GM19239 (cell line): ENCODE results near the gene IP6K2.
"Not testable (repeated sequence)": the region's sequence is repeated elsewhere in the genome, so short reads cannot be mapped to it uniquely, and the experiment has no call there.

Experiments used
- DNase-seq: peaks from one replicate; pipeline ENCODE4 v3.0.0; 2011; ENCODE audit warnings: low spot score; ENCODE audit not compliant: insufficient read length
- FAIRE-seq: peaks from 2 replicates; lab custom pipeline; 2011; peaks lifted over from hg19 to GRCh38; lab: Jason Lieb, UNC

Gene IP6K2, protein sequence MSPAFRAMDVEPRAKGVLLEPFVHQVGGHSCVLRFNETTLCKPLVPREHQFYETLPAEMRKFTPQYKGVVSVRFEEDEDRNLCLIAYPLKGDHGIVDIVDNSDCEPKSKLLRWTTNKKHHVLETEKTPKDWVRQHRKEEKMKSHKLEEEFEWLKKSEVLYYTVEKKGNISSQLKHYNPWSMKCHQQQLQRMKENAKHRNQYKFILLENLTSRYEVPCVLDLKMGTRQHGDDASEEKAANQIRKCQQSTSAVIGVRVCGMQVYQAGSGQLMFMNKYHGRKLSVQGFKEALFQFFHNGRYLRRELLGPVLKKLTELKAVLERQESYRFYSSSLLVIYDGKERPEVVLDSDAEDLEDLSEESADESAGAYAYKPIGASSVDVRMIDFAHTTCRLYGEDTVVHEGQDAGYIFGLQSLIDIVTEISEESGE

DNA sequence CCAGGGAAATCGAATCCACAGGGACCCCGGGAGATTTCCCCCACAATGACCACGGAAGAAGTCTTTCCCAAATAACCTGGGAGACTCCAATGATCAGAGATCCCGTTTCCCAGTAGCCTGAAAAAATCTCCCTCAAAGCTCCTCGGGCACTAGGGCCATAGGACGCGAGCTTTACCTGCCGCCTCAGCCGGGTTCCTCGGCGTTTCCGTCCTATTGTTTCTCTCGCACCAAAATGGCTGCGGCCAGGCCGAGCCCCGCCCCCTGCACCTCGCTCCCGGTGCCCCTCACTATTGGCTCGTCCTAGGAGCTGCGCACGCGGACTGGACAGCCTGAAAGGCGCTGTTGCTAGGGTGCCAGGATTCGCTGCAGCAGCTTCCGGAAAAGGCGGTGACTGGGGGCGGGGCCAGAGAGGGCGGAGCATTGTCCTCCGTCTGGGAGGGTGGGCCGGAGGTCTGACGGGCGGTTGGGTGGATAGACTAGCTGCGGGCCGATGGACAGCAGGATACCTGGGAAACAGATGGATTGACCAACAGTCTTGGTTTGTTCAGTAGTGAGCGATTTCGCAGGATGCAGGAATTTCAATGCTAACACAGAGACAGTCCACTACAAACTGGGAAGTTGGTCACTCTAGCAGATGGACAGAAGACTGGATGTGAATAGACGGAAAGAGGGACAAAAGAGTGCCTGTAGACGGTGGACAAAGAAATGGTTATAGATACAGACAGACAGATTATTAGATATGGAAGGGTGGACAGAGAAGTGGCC lies at the start of gene IP6K2:
Gene IP6K2, minus strand, starts transcription at position 240 of the 765 bp plus-strand sequence. CDS start 21,930 bp downstream, outside the sequence.
- peak; percentile 97 for FAIRE-seq

DNA sequence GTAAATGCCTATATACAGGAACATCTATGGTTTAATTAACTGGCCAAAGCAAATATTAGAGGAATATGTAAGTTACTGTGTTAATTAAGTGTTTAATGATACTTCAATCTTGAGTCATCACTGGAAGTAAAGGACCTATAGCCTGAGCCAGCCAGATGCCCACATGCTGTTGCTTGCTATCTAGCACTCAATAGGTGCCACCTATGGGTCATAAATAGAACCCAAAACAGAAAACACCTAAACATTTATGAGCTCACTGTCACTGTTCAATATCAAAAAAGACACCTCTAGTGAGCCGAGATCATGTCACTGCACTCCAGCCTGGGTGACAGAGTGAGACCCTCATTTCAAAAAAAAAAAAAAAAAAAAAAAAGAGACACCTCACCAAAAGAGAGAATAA lies 48.4 kb upstream of the IP6K2 start:
- FAIRE-seq (no peak), DNase-seq (no peak)

More for the DNA sequence above, at the start of gene IP6K2:
- DNase-seq = peak; percentile 97

DNA sequence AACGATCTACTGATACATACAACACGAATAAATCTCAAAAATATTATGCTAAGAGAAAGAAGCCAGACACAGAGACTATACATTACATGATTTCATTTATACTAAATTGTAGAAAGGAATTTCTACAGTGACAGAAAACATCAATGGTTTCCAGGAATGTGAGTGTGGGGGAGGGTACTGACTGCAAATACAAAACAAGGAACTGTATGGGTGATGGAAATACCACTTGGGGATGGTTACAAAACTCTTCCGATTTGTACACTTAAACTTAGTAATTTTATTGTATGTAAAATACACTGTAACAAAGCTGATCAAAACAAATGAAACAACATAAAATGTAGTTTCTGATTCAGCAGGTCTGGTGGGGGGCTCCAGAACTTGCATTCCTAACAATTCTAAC lies 45.8 kb upstream of the IP6K2 start:
- FAIRE-seq = no peak
- no peak for DNase-seq

DNA sequence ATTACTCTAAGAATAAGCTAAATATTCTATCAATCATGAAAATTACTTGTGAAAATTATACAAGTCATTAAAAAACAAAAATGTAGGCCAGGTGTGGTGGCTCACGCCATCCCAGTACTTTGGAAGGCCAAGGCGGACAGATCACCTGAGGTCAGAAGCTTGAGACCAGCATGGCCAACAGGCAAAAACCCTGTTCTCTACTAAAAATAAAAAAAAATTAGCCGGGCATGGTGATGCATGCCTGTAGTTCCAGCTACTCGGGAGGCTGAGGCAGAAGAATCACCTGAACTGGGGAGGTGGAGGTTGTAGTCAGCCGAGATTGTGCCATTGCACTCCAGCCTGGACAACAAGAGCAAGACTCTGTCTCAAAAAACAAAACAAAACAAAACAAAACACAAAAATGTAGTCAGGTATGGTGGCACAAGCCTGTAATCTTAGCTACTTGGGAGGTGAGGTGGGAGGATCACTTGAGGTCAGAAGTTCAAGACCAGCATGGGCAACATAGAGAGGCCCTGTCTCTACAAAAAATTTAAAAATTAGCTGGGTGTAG lies 43.0 kb upstream of the IP6K2 start:
- FAIRE-seq, DNase-seq: not testable (repeated sequence)

DNA sequence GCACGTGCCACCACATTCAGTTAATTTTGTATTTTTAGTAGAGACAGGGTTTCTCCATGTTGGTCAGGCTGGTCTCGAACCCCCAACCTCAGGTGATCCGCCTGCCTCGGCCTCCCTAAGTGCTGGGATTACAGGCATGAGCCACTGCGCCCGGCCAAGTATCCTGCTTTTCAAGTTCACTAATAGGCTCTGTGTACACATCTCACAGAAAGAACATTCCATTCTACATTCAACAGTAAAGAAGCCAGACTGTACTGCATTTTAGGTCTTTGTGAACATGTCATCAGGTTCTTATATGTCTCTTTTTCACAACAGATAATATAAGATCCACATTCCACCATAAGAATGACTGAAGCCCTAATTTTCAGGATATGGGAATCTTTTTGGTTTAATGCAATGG lies 42.5 kb upstream of the IP6K2 start:
- not testable (repeated sequence) for FAIRE-seq, DNase-seq

DNA sequence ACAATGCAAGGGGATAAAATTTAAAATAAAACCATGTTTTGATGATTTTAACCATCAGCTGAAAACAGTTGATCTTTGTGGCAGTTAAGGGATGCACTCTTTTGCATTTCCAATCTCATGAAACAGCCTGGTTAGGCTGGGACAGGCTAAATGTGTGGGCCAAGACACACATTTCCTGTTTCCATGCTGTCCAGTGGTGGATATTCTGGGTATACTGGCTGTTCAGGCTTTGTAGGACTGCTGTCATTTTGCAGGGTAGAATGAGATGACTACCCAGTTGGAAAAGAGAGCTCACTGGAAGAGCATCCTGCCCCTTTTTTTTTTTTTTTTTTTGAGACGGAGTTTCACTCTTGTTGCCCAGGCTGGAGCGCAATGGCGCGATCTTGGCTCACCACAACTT lies 42.0 kb upstream of the IP6K2 start:
- no peak for DNase-seq
- FAIRE-seq = no peak

DNA sequence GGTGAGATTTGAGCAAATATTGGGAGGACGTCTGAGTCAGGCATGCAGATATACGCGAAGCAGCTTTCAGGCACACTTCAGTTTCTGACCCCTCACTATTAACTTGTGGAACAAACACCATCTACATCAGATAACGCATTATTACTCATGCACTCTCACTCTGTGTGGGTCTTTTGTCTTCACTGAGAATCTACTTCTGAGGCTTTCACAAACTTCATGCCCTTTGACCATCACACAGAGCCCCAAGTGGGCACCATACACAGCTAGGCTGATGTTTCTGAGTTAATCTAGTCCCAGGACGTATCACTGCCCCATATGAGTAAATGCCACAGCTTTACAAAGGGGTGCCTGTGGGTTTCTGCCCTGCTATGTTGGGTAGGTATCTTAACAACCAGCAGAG lies 39.6 kb upstream of the IP6K2 start:
- no peak for DNase-seq

DNA sequence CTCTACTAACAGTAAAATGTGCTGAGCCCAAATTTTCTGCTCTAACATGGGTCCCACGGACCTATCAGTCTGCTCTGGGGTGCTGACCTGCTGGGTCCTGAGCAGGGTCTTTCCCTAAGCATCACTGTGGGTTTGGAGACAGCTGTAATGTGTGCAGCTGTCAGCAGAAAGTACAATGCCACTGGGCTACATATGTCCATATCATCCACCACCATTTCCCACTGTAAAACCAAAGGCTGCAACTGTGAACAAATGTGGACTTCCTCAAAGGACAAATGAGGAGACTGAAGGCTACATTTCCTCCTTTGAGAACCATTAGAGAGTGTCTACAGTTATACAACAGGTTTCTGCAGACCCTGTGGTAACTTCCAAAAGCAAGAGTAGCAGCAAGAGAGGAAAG lies 33.8 kb upstream of the IP6K2 start:
- no peak for FAIRE-seq
- DNase-seq = no peak

More for the DNA sequence above, 39.6 kb upstream of the IP6K2 start:
- FAIRE-seq = no peak

DNA sequence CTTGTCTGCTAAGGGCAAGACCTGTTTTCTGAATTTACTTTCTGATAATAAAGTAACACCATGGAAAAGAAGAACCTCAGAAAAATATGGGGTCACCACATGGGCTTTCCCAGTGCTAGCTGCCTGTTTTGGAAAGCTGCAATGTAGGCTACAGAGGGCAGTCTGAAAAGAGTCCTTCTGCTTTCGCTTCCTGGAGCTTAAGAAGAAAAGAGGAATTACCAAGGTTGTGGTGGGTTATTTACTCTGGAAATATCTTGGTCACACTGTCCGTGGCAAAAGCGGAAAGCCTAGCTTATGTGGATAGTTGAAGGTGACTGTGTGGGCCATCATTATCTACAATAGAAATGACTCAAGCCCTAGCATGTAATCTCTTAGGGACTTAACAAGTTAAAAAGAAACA lies 31.7 kb upstream of the IP6K2 start:
- DNase-seq = no peak
- no peak for FAIRE-seq

DNA sequence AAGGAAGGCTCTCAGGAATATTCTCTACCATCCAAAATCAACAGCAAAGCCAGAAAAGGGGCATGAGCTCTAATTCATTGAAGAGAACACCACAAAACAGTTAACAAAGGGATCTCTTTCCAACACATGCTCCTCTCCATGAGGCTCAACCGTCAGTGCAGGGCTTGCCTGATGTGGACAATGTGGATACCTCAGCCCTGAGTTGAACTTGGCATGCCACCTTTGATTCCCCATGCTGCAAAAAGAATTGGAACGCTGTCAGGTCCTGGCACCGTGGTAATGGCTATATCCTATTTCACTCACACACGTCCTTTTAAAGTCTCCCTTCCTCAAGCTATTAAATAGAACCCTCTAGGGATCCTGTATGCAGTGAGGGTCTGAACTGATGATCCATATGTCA lies 30.7 kb upstream of the IP6K2 start:
- no peak for DNase-seq

DNA sequence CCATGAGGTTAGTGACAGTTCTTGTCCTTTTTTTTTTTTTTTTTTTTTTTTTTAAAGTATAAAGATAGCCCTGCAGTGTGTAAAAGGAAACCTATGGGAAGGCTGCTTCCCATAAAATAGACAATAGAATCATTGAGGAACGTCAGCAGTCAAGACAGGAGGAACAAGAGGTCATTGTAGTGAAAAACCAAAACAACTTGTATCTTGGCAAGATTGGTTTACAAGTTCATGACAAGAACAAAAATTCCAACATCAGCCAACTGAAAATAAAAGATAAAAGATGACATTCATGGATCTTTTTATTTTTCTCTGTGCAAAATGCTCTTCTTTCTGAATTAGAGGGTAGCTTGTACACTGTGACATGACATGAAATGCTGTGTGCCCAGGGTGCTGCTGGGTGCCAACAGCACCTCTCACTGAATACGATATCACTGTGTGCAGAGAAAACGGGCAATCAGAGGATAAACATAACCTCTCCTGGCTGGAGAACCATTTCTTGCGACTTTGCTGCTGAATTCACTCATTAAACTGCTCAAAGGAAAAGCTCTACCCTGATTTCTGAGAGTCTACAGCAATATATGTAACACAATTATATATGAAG lies 30.1 kb upstream of the IP6K2 start:
- DNase-seq (no peak), FAIRE-seq (no peak)

More for the DNA sequence above, 30.7 kb upstream of the IP6K2 start:
- FAIRE-seq = no peak

DNA sequence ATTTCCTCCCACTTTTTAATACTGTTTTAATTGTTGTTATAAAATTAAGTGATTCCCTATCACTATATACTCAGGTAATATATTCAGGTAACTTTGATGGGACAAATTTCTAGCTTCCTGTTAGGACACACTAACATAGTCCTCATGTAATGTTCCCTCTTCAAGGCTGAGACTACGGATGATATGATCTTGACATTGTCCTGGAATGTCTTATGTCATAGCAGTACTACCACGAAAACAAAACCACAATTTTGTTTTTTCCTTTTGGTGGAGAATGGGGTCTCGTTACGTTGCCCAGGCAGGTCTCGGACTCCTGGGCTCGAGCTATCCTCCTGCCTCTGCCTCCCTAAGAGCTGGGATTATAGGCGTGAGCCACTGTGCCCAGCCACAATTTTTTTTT lies 26.8 kb upstream of the IP6K2 start:
- no peak for DNase-seq
- FAIRE-seq = no peak

DNA sequence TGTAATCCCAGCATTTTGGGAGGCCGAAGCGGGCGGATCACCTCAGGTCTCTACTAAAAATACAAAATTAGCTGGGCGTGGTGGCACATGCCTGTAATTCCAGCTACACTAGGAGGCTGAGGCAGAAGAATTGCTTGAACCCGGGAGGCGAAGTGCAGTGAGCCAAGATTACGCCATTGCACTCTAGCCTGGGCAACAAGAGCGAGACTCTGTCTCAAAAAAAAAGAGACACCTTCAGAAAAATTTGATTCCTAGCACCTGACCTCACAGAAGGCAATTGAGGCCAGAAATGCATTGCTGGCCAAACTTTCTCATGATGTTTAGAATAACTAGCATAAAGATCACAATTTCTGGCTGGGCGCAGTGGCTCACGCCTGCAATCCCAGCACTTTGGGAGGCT lies 24.2 kb upstream of the IP6K2 start:
- not testable (repeated sequence) for FAIRE-seq, DNase-seq

DNA sequence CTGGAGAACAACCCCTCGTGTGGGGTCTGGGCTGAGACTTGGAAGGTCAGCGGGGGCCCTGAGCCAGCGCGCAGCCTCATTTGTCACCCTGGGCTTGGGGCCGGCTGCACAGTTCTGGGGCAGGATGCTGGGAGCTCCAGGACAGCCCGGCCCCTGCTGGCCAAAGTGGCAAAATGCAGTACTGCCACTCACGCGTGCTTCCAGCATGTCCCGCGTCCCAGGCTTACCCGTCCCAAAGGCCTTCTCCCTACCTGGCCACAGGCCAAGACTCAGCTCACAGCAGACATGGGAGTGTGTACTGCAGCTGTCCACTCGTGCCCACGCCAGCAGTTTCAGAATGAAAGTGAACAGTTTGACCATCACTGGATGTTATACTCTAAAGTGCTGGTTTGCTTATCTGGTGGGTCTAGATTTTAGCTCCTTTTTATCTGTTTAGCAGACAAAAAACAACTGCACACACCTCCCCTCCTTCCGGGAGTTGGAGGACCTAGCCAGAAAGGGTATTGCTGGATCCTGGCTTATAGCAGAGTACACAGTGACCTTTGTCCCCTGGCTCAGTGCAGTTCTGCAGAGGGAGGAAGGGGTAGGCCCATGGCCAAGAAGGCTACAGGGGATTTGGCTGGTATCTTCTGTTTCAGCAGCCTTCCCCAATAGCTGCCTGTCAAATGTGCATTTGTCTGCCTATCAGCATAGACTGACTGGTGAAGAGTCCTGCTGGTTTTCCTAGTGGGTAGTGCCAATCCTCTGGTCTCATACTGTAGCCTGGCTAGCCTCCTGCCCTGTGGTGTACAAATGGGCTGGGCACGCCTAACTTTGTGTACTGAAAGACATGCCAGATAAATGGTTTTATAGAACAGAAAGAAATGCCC lies 23.2 kb upstream of the IP6K2 start:
- FAIRE-seq (peak; percentile 61), DNase-seq (peak; percentile 87)

DNA sequence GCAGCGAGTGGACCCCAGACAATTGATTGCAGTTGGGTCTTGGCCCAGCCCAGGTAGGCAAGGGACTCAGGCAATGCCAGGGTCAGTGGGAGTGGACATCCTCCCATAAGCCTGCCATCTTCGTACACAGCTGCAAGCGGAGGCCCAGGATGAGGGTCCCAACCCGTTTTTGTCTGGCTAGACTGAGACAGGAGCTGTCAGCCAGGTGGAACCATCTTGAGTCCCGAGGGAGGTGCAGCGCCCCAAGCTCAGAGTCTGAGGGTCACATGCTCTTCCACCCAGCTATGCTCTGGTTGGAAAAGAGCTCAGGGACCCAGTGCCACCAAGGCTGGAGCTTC lies 22.6 kb upstream of the IP6K2 start:
- DNase-seq = no peak
- no peak for FAIRE-seq

DNA sequence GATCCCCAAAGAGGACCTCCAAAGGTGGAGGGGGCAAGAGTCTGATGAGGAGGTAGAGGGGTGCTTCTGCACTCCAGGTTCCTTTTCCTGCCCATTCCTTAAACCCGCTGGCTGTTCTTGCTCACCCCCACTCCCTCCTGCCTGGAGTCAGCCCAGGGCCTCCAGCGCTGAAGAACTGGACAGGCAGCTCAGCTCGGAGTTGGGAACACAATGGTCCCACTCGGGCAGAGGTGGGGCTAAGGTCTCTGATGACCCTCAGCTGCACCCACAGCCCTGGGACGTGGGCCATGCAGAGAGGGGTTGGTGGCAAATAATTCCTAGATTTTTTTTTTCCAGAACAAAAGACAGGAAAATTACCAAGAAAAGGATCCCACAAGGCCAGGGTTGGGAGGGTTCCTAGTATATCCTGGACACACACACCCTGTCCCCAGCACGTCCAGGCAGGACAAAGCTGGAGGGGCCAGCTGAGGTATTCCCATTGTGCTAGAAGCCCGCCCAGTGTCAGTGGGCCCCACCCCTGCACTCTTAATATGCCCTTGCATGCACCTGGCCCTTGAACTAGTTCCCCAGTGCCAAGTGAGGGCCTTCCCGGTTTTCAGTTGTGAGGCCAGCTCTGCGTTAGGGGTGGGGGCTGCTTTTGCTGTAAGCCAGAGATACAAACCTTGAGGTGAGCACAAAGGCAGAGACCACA lies 22.1 kb upstream of the IP6K2 start:
- FAIRE-seq (no peak), DNase-seq (no peak)

DNA sequence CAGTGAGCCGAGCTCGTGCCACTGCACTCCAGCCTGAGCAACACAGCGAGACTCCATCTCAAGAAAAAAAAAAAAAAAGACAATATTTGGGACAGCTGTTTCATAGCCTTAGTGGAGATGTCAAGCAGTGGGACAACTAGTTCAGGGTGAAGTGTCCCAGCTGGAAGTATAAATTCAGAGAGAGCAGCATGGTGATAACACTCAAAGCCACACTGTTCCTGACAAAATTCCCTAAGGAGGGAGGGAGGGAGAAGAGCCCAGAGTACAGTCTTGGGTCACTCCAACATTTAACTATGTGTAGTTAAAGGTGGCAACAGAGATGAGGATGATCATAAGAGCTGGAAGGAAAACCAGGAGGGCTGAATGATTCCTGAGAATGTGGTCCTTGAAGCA lies 21.1 kb upstream of the IP6K2 start:
- FAIRE-seq (no peak), DNase-seq (no peak)

DNA sequence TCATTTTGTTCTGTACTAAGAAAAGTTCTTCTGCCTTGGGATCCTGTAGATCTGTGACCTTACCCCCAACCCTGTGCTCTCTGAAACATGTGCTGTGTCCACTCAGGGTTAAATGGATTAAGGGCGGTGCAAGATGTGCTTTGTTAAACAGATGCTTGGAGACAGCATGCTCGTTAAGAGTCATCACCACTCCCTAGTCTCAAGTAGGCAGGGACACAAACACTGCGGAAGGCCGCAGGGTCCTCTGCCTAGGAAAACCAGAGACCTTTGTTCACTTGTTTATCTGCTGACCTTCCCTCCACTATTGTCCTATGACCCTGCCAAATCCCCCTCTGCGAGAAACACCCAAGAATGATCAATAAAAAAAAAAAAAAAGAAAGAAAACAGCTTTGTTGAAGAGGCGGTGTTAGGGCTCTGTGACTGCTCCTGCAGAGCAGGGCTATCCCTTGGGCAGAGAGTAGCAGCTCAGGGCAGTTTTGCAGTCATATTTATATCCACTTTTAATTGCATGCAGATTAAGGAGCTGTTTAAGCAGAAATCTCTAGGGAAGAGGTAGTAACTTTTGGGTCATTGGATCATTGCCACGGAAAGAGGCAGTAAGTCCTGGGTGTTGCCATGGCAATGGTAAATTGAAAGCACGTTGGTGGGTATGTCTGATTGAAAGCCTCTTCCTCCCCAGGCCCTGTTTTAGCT lies 18.2 kb upstream of the IP6K2 start:
- FAIRE-seq, DNase-seq: not testable (repeated sequence)

DNA sequence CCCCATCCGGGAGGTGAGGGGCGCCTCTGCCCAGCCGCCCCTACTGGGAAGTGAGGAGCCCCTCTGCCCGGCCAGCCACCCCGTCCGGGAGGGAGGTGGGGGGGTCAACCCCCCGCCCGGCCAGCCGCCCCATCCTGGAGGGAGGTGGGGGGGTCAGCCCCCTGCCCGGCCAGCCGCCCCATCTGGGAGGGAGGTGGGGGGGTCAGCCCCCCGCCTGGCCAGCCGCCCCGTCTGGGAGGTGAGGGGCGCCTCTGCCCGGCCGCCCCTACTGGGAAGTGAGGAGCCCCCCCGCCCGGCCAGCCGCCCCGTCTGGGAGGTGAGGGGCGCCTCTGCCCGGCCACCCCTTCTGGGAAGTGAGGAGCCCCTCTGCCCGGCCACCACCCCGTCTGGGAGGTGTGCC lies 17.5 kb upstream of the IP6K2 start:
- FAIRE-seq, DNase-seq: not testable (repeated sequence)
